DND-41 (cell line): Measurements from ENCODE around the gene IFT27.

Experiments used
- ATAC-seq: fragments of 200-7000 bp; cut with Tn5 transposase; 3 replicates; pipeline ENCODE4 v1.9.1; 2021; ENCODE audit warnings: low read depth; ENCODE audit not compliant: insufficient read depth
- DNase-seq: peaks from one replicate; pipeline ENCODE4 v3.0.0-alpha.2; 2020
- H2AFZ ChIP-seq: 2 replicates; pipeline ENCODE4 v1.6.0; 2012; ENCODE audit warnings: low read depth, low read length
- H3K27ac ChIP-seq: 2 replicates; pipeline ENCODE4 v1.5.1; 2012; ENCODE audit warnings: low read length, inconsistent platforms
- H3K27me3 ChIP-seq: fragments of 200-600 bp; sonication (generic); 2 replicates; pipeline ENCODE4 v1.6.0; 2012; ENCODE audit warnings: low read length, mild to moderate bottlenecking, inconsistent platforms; ENCODE audit not compliant: insufficient read depth, poor library complexity
- H3K36me3 ChIP-seq: 2 replicates; pipeline ENCODE4 v1.5.1; 2012; ENCODE audit warnings: low read length, inconsistent platforms; ENCODE audit not compliant: insufficient read depth
- H3K4me1 ChIP-seq: 2 replicates; pipeline ENCODE4 v1.5.1; 2012; ENCODE audit warnings: mild to moderate bottlenecking, low read length; ENCODE audit not compliant: insufficient read depth
- H3K4me2 ChIP-seq: 2 replicates; pipeline ENCODE4 v1.6.0; 2012; ENCODE audit warnings: mild to moderate bottlenecking, moderate library complexity, low read length, inconsistent platforms; ENCODE audit not compliant: insufficient read depth
- H3K4me3 ChIP-seq, 2 experiments: fragments of 200-600 bp in 1 of 2; shearing (Covaris generic) in 1 of 2; 2 replicates each; pipeline ENCODE4 v1.5.1; 2012 to 2016; ENCODE audit warnings: inconsistent platforms in 2 of 2, low read length in 2 of 2, mild to moderate bottlenecking in 2 of 2, low read depth in 1 of 2, moderate library complexity in 1 of 2
- H3K79me2 ChIP-seq: 2 replicates; pipeline ENCODE4 v1.6.0; 2012; ENCODE audit warnings: low read length, inconsistent platforms; ENCODE audit not compliant: insufficient read depth
- H3K9ac ChIP-seq: 2 replicates; pipeline ENCODE4 v1.6.0; 2012; ENCODE audit warnings: low read depth, mild to moderate bottlenecking, inconsistent platforms, low read length, moderate library complexity
- H3K9me3 ChIP-seq: 2 replicates; pipeline ENCODE4 v1.5.1; 2012; ENCODE audit warnings: low read length, moderate library complexity, mild to moderate bottlenecking, inconsistent platforms; ENCODE audit not compliant: insufficient read depth, severe bottlenecking
- H4K20me1 ChIP-seq: 2 replicates; pipeline ENCODE4 v1.6.0; 2012; ENCODE audit warnings: low read length; ENCODE audit not compliant: insufficient read depth
- EZH2 ChIP-seq: IDR thresholded peaks from 3 replicates; pipeline ENCODE4 v1.6.1; 2012; ENCODE audit warnings: borderline replicate concordance, low read depth, mild to moderate bottlenecking, moderate library complexity, low read length, inconsistent platforms; ENCODE audit not compliant: severe bottlenecking
- TF ChIP-seq, protein P1 (sequence below): IDR thresholded peaks from 2 replicates; pipeline ENCODE4 v1.5.1; 2012; ENCODE audit warnings: borderline replicate concordance, low read length, moderate library complexity, mild to moderate bottlenecking; ENCODE audit not compliant: poor library complexity, severe bottlenecking; ENCODE audit errors: extremely low read depth

The IFT27 gene

DNA sequence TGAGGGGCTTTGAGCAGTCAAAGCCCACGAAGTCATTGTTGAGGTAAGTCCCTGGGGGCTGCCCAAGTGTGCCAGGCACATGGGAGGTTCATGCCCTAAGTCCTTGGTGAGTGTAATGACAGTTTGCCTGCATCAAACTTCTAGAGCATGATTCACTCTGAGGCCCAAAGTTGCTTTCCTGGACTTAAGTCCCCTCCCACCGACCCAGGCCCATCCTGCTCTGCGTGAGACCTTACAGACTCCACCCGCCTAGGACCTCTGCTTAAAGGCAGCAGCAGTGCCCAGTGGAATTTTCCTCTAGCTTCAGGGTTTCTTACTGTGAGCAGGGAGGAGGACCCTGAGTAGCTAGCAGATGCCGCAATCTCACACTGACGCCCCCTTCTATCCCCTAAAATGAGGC lies 46.7 kb upstream of the IFT27 start:
- H3K4me3 ChIP-seq, result no peak overlapping the region
- H3K27me3 ChIP-seq, result peaks cover 15% of the 10 kb centered on the region

GRCh38 chr22:36819112-36819511 lies 43.2 kb upstream of the IFT27 start:
- Histone ChIP-seq H4K20me1 (no peaks in the 10 kb centered on the region), H3K4me2 (no peak overlapping the region), H3K4me1 (no peaks in the 10 kb centered on the region), H3K27me3 (peaks cover 41% of the 10 kb centered on the region), H3K9ac (no peak overlapping the region), H3K27ac (no peak overlapping the region), H3K36me3 (no peaks in the 10 kb centered on the region), H3K4me3 (no peak overlapping the region), H2AFZ (no peak overlapping the region), H3K79me2 (no peaks in the 10 kb centered on the region), H3K9me3 (no peaks in the 10 kb centered on the region)
- ATAC-seq (no peak), DNase-seq (no peak)
- no peak for TF ChIP-seq EZH2
- TF ChIP-seq, protein P1, sequence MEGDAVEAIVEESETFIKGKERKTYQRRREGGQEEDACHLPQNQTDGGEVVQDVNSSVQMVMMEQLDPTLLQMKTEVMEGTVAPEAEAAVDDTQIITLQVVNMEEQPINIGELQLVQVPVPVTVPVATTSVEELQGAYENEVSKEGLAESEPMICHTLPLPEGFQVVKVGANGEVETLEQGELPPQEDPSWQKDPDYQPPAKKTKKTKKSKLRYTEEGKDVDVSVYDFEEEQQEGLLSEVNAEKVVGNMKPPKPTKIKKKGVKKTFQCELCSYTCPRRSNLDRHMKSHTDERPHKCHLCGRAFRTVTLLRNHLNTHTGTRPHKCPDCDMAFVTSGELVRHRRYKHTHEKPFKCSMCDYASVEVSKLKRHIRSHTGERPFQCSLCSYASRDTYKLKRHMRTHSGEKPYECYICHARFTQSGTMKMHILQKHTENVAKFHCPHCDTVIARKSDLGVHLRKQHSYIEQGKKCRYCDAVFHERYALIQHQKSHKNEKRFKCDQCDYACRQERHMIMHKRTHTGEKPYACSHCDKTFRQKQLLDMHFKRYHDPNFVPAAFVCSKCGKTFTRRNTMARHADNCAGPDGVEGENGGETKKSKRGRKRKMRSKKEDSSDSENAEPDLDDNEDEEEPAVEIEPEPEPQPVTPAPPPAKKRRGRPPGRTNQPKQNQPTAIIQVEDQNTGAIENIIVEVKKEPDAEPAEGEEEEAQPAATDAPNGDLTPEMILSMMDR, result no peak

More for the DNA sequence above, 46.7 kb upstream of the IFT27 start:
- TF ChIP-seq, protein P1, result no peak
- no peak for TF ChIP-seq EZH2
- no peak overlapping the region for H3K9ac ChIP-seq
- no peak for DNase-seq
- H2AFZ ChIP-seq, result no peak overlapping the region
- H3K27ac ChIP-seq, result no peak overlapping the region
- H3K9me3 ChIP-seq, result no peaks in the 10 kb centered on the region
- no peak overlapping the region for H3K4me2 ChIP-seq
- no peaks in the 10 kb centered on the region for H3K79me2 ChIP-seq
- no peaks in the 10 kb centered on the region for H3K4me1 ChIP-seq
- no peaks in the 10 kb centered on the region for H4K20me1 ChIP-seq
- no peak for ATAC-seq
- H3K36me3 ChIP-seq, result no peaks in the 10 kb centered on the region

DNA sequence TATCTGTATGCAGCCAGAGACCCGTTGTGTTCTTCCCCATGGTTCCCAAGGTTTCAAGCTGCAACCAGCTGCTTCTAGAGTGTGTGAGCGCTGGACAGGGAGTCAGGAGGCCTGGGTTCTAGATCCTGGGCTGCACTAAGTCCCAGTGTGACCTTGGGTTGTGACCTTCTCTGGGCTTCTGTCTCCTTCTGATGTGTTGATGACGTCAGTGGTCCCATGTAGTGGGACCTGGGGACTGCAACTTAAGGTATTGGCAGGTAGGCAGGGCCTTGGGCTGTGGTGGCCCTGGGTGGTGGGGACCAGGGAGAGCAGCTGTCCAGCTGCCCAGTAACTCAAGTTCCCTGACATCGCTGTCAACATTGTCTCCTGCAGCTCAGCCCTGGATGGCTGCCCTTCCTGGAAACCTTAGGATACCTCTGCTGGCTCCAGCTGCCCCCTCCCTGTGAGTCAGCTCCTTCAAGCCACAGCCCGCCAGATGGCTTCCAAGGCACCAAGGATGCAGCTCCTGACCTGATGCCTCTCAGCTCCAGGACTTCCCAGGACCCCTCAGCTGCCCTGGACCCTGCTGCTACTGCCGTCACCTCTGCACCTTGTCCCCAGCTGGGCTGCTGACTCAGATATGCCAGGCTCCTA lies 42.2 kb upstream of the IFT27 start:
- H3K27me3 ChIP-seq, result peaks cover 48% of the 10 kb centered on the region
- TF ChIP-seq EZH2, result no peak
- TF ChIP-seq, protein P1, result no peak

DNA sequence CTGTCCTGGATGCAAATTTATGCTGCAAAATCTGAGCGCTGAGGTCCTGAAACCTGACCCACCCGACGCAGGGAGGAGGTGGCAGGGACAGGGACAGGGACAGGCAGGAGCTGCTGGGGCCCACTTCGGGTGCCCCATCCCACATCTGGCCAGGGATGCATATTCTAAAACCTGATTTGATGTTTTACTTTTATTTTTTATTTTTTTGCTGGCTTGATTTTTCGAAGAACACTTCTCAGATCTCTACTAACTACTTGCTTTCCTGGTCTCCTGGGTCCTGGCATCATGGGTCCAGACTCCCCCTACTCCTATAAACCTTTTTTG lies 41.6 kb upstream of the IFT27 start:
- no peaks in the 10 kb centered on the region for H3K9me3 ChIP-seq
- H3K4me2 ChIP-seq, result no peak overlapping the region
- H3K27ac ChIP-seq, result no peak overlapping the region
- TF ChIP-seq EZH2, result no peak
- TF ChIP-seq, protein P1, result no peak
- H4K20me1 ChIP-seq, result no peaks in the 10 kb centered on the region
- no peaks in the 10 kb centered on the region for H3K4me1 ChIP-seq
- peaks cover 54% of the 10 kb centered on the region for H3K27me3 ChIP-seq
- no peak overlapping the region for H3K9ac ChIP-seq
- no peak overlapping the region for H3K4me3 ChIP-seq
- no peaks in the 10 kb centered on the region for H3K36me3 ChIP-seq
- no peaks in the 10 kb centered on the region for H3K79me2 ChIP-seq
- DNase-seq, result no peak
- no peak for ATAC-seq
- H2AFZ ChIP-seq, result no peak overlapping the region

More for the DNA sequence above, 42.2 kb upstream of the IFT27 start:
- Histone ChIP-seq H3K36me3 (no peaks in the 10 kb centered on the region), H3K4me1 (no peaks in the 10 kb centered on the region), H3K79me2 (no peaks in the 10 kb centered on the region), H3K4me3 (no peak overlapping the region), H3K9ac (no peak overlapping the region), H3K27ac (no peak overlapping the region), H3K9me3 (no peaks in the 10 kb centered on the region), H4K20me1 (no peaks in the 10 kb centered on the region), H3K4me2 (no peak overlapping the region), H2AFZ (no peak overlapping the region)
- DNase-seq (no peak), ATAC-seq (no peak)
